HG03565 (cell line): ENCODE data around the gene TACC2.
"Not testable (repeated sequence)": the region's sequence is repeated elsewhere in the genome, so short reads cannot be mapped to it uniquely, and the experiment has no call there.

ENCODE experiments used
- ATAC-seq: cut with Tn5 transposase; IDR thresholded peaks from one replicate; pipeline ENCODE4 v1.9.1; 2021; ENCODE audit warnings: mild to moderate bottlenecking, moderate library complexity; ENCODE audit not compliant: unreplicated experiment

The TACC2 gene

DNA sequence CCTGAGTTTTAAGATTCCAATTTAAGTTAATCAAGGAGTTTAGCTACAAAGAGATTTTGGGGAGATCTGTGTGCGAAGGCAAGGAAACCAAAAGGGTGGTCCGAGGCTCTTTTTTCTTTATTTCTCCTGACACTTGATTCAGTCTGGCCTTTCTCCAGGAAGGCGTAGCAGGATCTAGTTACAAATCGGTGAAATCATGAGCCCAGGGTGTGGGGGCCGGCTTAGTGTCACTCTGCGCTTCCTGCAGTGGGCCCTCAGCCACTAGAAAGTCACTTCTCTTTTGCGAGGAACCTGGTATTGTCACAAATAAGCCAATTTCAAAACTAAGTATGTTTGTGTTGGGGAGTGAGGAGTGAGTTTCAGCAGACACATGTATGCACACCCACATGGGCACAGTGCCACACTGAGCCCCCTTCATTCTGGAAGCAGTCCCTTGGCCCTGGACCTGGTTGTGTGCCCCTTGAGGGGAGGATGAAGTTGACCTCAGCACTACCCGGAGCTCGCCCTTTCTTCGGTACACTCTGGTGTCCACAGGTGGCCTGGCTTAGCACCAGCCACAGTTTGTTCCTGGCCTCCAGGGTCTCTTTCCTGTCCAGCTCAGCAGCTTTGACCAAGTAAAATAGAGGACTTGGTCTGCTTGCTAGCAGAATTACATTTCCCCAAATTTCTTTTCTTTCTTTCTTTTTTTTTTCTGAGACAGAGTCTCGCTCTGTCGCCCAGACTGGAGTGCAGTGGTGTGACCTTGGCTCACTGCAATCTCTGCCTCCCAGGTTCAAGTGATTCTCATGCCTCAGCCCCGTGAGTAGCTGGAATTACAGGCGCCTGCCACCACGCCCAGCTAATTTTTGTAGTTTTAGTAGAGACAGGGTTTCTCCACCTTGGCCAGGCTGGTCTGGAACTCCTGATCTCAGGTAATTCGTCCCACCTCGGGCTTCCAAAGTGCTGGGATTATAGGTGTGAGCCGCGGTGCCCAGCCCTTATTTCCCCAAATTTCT lies 198.2 kb downstream of the TACC2 start:
- no peak for ATAC-seq

DNA sequence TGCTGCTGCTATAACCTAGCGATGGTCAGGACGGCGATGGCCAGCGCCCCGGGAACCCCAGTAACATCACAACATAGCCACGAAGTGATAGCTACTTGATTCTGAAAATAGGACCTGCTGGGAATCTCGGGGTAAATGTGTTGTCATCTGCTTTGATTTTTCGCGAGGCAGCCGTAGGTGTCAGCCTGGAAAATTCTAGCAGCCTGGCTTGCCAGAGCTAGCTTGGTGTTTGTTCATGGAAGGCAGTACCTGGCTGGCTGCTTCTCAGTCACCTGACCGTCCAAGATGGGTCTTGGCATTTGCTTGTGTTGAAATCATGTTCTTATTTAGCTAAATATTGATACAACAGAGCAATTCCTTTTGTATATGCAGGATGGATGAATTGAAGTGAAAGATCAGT lies 199.7 kb downstream of the TACC2 start:
- no peak for ATAC-seq

DNA sequence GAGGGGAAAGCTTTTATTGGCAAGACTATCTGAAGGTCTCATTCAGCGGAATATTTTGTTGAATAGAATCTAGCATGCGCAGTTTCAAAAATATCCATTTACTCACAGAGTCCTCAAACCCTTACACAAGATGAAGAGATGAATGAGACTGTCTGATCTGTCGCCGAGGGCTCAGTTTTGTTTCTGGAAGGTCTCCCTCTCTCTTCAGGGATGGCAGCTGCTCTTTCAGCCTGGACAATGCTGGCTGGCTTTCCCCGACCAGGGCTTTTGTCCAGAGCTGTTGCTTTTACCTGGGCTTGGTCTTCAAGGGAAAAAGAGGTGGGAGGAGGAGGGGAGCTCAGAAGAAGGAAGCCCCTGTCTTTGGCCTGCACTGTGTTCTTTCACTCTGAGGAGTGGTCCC lies 200.2 kb downstream of the TACC2 start:
- ATAC-seq, result no peak

DNA sequence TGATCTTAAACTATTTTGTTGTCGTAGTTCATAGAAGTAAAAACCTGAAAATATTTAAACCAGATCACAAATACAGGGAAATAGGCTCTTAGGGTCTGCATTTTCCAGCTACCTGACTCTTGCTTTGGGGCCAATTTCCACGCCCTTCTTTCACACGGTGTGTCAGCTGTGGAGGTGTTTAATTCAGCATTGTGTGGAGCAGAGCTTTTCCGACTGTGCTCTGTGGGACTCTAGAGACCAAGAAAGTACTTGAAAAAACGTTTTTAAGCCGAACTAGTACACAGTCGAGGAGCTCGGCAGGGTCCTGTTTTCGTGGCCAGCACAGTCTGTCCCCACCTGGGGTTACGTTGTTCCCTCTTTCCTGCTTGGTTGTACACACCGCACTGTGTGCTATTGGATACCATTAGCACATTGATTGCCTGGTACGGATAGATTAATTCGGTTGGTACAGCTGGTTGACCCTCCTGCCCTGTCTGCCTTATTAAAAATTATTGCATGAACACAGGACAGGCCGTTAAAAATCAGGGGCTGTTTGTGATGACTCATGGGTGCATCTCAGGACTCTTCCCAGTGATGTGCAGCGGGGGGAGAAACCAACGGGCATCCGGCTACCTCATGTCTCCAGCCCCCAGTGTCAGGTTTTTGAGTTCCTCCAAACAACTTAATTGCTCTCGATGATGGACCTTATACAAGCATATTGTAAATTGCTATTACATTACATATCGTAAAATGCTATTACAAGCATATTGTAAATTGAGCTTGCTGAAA lies 201.4 kb downstream of the TACC2 start:
- ATAC-seq, result no peak

DNA sequence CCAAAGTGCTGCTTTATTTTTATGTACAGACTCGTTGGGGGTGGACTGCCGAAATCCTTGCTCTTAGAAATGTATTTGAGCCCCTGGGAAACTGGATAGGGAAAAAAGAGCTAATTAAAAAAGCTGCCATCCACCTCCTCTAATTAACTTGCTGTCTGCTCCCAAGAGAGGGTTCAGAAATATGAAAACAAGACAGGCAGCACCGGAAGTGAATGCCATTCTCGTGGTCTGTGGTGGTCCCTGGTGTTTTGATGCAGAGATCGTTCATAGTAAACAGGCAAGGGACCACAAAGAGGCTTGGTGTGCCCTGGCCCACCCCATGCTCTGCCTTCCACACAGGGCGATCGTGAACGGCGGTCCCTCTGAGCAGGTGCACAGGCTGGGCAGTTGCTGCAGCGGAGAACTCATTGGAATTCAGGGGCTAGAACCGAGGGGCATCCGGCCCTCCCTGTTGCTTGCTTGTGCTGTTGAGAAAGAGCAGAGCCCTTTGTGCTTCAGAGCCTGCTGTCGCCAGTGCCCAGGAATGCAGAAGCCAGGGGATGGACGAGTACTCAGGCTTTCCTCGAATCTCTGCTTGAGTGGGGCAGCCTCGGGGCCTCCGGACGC lies 203.1 kb downstream of the TACC2 start:
- no peak for ATAC-seq

DNA sequence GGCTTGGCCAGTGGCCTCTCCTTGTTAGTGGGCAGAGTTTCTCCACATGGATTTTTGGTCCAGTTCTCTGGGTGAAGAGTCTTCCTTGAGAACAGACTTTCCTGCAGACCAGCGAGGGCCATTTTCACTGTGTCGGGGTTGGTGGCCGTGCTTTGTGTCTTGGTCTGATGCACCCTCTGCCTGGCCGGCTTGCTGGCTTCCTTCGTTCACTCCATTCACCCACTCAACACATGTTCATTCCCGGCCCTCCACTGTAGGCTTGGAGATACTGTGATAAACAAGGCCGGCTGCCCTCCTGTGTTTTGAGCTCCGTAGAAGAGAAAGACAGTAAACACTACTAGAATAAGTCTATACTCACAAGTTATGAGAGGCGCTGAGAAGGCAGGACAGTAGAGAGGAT lies 205.3 kb downstream of the TACC2 start:
- ATAC-seq, result no peak

DNA sequence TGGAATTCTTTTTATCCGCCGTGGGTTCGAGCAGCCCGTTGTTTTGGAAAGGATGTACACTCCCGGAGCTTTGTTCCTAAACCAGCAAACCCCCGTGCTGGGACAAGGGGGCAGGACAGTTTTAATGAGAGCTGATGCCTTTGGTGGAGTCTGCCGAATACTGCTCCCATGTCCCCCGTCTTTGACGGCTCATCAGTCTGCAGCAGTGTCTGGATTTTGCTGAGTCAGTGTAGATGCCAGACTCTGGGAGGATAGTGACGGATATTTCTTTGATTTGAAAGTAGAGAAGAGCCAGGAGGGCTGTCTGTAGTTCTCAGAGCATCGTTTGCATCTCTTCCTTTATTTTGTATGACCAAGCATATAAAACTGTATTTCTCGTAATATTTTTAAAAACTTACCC lies 207.3 kb downstream of the TACC2 start:
- no peak for ATAC-seq

DNA sequence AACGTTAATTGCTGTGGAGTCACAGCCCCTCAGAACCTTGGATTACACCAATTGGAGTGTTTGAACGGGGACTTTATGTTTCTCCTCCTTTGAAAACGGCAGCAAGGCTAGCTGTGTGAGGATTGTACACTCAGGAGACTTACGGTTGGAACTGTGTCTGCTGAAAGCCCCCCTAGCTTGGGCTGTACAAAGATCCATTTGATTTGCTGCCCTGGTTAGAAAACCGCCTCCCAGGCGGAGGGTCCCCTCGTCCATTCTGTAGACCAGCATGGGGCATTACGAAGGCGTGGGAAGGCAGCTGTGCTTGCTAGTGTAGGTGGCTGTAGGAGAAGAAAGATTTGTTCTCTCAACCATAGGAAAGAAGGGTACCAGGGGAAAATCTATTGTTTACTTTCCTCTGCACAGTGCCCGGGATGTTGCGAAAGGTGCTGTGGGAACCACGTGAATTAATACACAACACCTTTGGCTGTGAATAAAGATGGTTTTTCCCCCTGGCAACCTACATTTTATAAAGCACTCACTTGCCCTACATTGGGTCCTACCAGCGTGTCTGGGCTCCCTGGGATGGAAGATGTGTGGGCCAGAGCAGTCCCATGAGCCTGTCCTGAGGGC lies 208.8 kb downstream of the TACC2 start:
- no peak for ATAC-seq

DNA sequence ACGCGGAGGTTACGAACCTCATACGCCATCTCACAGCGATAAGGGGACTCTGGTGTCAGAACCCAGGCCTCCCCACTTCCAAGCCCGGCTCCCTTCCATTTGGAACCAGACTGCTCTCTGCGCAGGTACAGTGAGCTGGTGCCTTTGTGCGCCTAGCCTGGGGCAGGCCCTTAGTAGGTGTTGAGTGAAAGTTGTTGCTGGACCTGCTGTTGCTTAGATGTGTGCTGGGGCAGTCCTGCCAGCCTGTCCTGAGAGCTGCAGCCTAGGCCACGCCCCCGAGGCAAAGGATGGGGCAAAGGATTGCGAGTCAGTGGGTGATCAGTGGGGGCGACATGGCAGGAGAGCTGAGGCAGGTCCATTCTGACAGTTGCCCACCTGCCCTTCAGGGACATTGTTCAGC lies 209.7 kb downstream of the TACC2 start:
- no peak for ATAC-seq

DNA sequence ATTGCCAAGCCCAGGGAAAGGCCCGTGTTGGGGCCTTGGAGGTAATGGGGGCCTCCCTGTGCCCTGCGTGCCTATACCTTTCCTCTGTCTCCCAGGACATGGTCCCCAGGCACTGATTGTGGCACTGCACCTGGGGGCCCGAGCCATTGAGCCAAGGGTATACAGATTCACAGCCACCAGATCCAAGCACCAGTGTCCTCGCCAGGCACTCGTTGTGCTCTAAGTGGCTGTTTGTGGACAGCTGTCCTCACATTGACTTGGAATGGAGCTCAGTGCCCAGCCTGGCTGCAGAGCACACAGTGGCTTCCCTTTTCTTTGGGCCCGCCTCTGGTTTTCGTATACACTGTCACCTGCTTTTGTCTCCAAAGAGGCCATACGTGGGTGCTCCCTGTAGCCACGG lies 210.1 kb downstream of the TACC2 start:
- no peak for ATAC-seq

DNA sequence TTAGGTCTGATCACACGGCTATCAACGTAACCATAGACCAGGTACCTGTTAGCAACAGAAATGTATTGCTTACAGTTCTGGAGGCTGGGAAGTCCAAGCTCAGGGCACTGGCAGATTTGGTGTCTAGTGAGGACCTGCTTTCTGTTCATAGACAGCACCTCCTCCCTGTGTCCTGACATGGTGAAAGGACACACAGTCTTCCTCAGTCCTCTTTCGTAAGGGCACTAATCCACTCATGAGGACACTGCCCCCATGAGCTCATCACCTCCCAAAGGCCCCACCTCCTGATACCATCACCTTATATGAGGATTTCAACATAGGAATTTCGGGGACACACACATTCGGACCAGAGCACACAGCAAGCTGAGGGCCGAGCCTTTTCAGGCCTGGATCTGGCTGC lies 210.7 kb downstream of the TACC2 start:
- ATAC-seq, result no peak

DNA sequence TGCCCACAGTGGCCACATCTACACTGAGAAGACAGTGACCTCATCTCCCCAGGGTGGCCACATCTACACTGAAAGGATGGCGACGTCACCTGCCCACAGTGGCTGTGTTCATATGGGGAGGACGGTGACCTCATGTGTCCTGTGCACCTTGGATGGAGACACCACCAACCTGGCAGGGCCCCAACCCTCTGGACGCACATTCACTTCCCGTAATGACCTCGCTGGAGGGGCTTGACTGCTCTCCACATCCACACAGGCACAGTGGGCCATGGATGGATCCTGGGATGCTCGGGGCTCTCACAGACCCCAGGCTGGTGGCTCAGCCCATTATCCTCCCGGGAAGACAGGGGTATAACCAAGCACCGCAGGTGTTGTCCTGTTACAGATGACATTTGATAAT lies 212.4 kb downstream of the TACC2 start:
- no peak for ATAC-seq

DNA sequence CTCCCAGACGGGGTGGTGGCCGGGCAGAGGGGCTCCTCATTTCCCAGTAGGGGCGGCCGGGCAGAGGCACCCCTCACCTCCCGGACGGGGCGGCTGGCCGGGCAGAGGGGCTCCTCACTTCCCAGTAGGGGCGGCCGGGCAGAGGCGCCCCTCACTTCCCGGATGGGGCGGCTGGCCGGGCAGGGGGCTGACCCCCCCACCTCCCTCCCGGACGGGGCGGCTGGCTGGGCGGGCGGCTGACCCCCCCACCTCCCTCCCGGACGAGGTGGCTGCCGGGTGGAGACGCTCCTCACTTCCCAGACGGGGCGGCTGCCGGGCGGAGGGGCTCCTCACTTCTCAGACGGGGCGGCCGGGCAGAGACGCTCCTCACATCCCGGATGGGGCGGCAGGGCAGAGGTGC lies 214.2 kb downstream of the TACC2 start:
- ATAC-seq, result not testable (repeated sequence)

DNA sequence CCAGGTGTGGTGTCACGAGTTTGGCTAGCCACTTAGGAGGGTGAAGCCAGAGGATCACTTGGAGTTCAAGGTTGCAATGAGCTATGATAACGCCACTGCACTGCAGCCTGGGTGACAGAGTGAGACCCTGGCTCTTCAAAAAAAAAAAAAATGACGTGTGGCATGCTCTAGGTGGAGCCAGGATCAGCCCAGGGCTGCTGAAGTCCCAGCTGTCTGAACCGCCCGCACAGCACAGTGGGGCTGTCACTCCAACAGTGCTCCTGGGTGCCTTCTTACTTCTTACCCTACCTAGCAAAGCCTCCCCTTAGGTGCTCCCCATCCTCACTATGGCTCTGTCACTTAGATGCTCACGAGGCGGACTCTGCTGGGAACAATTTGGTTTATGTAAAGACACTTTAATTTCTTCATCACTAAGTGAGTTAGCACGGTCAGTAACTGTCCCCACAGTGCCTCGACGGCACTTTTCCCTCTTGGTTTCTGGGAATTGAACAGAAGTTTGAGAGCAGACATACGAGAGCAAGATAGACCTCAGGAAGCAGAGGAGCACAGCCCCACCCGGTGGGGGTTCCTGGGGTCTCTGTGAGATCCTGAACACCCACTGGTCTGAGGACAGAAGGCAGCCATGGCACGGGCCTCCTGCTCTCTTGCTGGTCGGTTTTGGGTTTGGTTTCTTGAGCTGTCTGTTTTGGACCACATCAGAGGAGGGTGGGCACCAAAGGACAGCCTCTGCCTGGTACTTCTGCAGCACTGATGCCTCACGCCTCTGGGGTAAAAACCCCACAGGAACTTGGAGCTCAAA lies 215.9 kb downstream of the TACC2 start:
- ATAC-seq, result no peak

DNA sequence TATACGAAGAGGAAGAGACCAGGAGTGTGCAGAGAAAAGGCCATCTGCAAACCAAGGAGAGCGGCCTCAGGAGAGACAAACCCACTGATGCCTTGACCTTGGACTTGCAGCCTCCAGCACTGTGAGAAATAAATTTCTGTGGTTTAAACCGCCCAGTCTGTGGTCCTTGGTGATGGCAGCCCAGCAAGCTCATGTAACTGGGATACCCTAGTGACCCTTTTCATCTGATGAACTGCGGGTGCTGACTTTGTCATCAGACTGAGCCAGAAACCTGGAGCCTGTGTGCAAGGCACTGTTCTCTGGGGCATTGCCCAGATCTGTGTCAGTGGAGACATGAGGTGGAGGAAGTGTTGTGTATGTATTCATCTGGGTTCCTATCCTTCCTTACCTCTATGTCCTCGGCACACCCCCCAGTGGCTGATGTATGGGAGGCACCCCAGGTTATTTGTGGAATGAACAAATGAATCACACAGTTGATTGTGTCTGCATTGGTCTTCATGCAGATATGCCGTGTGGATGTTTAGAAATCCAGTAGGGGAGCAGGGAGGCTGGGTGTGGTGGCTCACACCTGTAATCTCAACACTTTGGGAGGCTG lies 217.6 kb downstream of the TACC2 start:
- no peak for ATAC-seq

DNA sequence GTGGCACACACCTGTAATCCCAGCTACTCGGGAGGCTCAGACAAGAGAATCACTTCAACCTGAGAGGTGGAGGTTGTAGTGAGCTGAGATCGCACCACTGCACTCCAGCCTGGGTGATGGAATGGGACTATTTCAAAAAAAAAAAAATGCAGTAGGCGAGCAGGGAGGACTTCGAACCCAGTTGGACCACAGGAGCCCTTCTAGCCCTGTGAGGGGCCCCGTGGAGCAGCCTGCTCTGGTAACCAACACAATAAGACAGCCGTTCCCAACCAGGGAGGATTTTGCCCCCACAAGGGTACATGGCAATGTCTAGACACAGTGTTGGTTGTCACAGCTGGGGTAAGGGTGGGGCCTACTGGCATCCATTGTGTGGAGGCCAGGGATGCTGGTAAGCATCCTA lies 218.2 kb downstream of the TACC2 start:
- ATAC-seq, result no peak

DNA sequence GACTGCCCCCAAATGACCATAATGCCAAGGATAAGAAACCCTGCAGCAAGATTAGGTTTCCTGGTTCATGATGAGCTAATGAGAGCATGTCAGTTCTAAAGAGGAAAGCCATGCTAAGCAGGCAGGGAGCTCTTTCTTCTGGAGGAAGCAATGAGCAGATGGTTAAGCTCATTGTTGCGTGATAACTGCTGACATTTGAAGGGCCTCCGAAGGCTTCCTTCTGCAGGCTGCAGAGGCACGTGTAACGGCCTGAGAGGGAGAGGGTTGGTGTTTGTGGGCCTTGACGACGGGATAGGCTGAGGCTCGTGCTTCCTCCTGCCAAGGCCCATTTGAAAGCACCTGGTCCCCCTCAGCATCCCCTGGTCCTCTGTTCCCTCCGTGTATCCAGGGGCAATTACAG lies 218.6 kb downstream of the TACC2 start:
- ATAC-seq, result no peak

DNA sequence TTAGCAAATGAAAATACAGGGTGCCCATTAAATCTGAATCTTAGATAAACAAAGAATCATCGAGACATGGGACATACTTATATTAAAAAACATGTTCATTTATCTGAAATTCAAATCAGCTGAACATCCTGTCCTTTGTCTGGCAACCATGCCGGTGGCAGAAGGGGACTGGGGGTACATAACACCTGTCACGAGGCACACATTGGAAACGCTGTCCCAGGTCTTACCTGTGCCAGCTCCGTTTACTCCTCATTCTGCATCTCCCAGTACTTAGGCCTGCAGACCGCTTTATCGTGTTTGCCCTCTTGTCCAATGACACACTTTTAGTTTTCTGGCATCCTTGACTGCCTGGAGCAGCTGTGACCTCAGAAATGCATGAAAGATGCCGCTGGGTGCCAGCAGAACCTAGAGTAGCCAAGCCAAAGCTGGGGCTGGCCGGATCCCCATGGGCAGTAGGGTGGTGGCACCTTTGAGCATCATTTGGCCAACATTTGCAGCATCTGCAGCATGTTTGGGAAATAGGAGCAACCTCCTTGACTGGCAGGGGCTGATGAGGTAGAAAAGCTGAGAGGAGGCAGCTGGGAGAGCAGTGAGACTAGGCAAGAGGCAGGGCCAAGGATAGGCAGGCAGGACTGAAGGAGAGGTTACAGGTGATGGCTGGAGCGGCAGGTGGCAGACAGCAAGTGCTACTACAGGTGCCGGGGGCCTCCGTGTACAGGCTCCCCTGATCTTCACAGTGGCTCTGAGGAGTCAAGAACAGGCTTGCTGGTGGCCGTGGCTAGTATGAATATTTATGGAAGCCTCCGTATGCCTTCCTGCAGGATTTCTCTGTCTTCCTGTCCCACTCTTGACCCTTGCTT lies 219.8 kb downstream of the TACC2 start:
- ATAC-seq, result no peak
